Mesothelial cell of epicardium (in vitro differentiated cells): ENCODE measurements around the gene ETHE1. TPM values are rescaled to one million over a fixed set of nuclear protein-coding genes. Genes with fewer than 3 reads are reported as not detected.
A peak's percentile ranks its signal among the peaks of the same experiment; 100 is the strongest.

Source experiments
- DNase-seq, 2 experiments: peaks; one replicate each; pipeline ENCODE4 v3.0.0; 2021; ENCODE audit warnings: low spot score in 2 of 2; ENCODE audit not compliant: unreplicated experiment in 2 of 2
- H3K27ac Mint-ChIP-seq: 2 replicates; pipeline ENCODE4 v1.8.0; 2021; ENCODE audit warnings: mixed read lengths
- H3K27me3 Mint-ChIP-seq: 2 replicates; pipeline ENCODE4 v1.8.0; 2021; ENCODE audit warnings: low read depth, mixed read lengths
- H3K36me3 Mint-ChIP-seq: 2 replicates; pipeline ENCODE4 v1.8.0; 2021; ENCODE audit warnings: mixed read lengths
- H3K4me1 Mint-ChIP-seq: 2 replicates; pipeline ENCODE4 v1.8.0; 2021; ENCODE audit warnings: mixed read lengths
- H3K4me3 Mint-ChIP-seq: 2 replicates; pipeline ENCODE4 v1.8.0; 2021; ENCODE audit warnings: mild to moderate bottlenecking, moderate library complexity, mixed read lengths
- H3K9me3 Mint-ChIP-seq: 2 replicates; pipeline ENCODE4 v1.8.0; 2021; ENCODE audit warnings: mixed read lengths
- total RNA-seq: library from RNA; stranded (reverse); gene quantifications from 3 replicates; pipeline ENCODE4 v1.2.1, GENCODE V29; 2021
- TF ChIP-seq, protein P1 (sequence below): fragments of 200-600 bp; sonication (generic); IDR thresholded peaks from one replicate; pipeline ENCODE4 v1.5.0; 2021; ENCODE audit warnings: antibody characterized with exemption; ENCODE audit not compliant: unreplicated experiment

ETHE1 gene
- total RNA-seq, 1 donor from 2014 or later, result 27.9 TPM

DNA sequence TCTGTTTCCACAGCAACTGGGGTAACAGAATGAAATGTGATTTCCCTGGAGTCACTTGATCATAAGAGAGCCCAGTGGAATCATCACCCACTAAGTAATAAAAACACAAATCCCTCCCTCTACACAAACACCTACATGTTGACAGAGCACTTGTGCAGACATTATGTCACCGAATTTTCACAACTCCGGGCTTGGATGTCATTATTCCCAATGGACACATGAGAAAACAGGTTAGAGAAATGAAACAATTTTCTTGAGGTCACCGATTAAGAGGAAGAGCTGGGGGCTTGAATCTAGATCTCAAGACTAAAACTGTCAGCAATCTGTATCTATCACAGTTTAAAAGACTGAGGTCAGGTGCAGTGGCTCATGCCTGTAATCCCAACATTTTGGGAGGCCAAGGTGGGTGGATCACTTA, 45.2 kb upstream of the ETHE1 start:
- no peak for DNase-seq
- H3K36me3 Mint-ChIP-seq, result peaks cover 6% of the 10 kb centered on the region
- TF ChIP-seq, protein P1, sequence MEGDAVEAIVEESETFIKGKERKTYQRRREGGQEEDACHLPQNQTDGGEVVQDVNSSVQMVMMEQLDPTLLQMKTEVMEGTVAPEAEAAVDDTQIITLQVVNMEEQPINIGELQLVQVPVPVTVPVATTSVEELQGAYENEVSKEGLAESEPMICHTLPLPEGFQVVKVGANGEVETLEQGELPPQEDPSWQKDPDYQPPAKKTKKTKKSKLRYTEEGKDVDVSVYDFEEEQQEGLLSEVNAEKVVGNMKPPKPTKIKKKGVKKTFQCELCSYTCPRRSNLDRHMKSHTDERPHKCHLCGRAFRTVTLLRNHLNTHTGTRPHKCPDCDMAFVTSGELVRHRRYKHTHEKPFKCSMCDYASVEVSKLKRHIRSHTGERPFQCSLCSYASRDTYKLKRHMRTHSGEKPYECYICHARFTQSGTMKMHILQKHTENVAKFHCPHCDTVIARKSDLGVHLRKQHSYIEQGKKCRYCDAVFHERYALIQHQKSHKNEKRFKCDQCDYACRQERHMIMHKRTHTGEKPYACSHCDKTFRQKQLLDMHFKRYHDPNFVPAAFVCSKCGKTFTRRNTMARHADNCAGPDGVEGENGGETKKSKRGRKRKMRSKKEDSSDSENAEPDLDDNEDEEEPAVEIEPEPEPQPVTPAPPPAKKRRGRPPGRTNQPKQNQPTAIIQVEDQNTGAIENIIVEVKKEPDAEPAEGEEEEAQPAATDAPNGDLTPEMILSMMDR, result no peak
- no peak overlapping the region for H3K27ac Mint-ChIP-seq
- no peaks in the 10 kb centered on the region for H3K27me3 Mint-ChIP-seq
- H3K4me1 Mint-ChIP-seq, result peaks cover 12% of the 10 kb centered on the region
- no peak overlapping the region for H3K4me3 Mint-ChIP-seq
- H3K9me3 Mint-ChIP-seq, result no peaks in the 10 kb centered on the region

DNA sequence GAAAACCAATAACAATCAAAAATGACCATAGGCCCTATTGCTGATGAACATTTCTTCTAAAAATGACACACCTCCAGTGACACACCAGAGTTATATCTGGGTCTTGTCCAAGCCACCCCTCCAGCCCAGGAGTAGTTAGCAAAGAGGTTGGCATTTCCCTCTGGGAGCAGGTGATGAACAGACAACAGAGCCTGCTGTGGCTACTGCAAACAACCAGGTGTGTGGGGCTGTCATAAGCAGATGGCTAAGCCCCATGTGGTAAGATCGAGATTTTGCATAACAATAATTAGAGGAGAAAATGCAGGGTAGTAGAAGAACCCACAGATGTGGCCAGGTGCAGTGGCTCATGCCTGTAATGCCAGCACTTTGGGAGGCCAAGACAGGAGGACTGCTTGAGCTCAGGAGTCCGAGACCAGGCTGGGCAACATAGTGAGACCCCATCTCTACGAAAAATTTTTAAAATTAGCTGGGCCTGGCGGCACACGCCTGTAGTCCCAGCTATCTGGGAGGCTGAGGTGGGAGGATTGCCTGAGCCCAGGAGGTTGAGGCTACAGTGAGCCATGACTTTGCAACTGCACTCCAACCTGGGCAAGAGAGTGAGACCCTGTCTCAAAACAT, 43.3 kb upstream of the ETHE1 start:
- H3K27me3 Mint-ChIP-seq, result no peaks in the 10 kb centered on the region
- peaks cover 8% of the 10 kb centered on the region for H3K36me3 Mint-ChIP-seq
- no peaks in the 10 kb centered on the region for H3K9me3 Mint-ChIP-seq
- no peak for DNase-seq
- peak overlapping the region; percentile 56 for H3K27ac Mint-ChIP-seq
- H3K4me1 Mint-ChIP-seq, result peaks cover 6% of the 10 kb centered on the region
- TF ChIP-seq, protein P1, result no peak
- H3K4me3 Mint-ChIP-seq, result no peak overlapping the region

DNA sequence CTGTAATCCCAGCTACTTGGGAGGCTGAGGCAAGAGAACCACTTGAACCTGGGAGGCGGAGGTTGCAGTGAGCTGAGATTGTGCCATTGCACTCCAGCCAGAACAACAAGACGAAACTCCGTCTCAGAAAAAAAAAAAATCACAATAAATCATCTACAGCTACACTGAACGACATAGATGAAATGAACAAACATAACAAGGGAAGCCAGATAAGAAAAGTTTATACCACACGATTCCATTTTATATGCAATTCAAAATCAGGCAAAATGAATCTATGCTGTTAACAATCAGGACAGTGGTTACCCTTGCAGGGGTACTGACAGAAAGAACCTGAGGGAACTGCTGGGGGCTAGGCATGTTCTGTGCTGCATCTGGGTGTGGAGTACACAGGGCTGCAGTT, 42.7 kb upstream of the ETHE1 start:
- Mint-ChIP-seq H3K36me3 (peaks cover 8% of the 10 kb centered on the region), H3K27me3 (no peaks in the 10 kb centered on the region), H3K9me3 (no peaks in the 10 kb centered on the region), H3K27ac (peak overlapping the region; percentile 56), H3K4me3 (no peak overlapping the region), H3K4me1 (no peaks in the 10 kb centered on the region)
- DNase-seq, result no peak
- TF ChIP-seq, protein P1, result no peak

DNA sequence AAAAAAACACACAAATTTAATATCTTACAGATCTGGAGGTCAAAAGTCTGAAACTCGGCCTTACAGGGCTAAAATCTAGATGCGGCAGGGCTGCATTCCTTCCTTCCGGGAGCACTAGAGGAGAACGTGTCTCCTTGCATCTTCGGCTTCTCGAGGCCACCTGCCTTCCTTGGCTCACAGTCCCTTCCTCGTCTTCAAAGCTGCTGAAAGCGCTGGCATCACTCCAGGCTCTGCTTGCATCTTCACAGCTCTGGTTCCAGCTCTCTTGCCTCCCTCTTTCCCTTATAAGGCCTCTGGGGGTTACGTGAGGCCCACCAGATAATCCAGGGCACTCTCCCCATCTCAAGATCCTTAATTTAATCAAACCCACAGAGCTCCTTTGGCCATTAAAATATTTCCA, 37.8 kb upstream of the ETHE1 start:
- Mint-ChIP-seq H3K9me3 (no peaks in the 10 kb centered on the region), H3K36me3 (peaks cover 22% of the 10 kb centered on the region), H3K4me3 (no peak overlapping the region), H3K4me1 (no peaks in the 10 kb centered on the region), H3K27ac (peak overlapping the region; percentile 44), H3K27me3 (no peaks in the 10 kb centered on the region)
- TF ChIP-seq, protein P1, result no peak
- no peak for DNase-seq

DNA sequence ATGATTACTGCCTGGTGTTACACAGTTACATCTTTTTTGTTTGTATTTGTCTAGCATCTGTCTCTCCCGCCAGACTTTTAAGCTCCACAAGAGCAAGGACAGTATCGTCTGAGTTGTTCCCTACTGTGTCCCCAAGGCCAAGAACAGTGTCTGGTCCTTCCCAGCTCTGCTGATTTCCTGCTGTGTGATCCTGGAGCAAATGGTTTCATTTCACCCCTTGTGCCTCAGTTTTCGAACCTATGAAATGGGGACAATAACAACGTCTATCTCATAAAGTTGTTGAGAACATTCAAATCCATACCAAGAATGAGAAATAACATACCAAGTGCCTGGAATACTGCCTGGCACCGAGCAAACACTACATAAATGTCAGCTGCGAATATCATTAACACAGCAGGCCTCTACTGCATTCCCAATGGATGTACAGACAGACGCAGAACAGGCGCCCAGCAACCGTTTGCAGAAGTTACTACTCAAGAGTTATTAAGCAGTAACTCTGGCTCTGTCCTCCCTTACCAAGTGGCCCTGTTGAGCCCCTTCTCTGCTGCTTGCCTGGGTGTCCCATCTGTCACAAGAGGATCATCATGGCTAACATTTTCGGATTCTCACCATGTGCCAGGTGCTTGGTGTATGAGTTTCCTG, 36.9 kb upstream of the ETHE1 start:
- no peak overlapping the region for H3K27ac Mint-ChIP-seq
- DNase-seq, result no peak
- H3K9me3 Mint-ChIP-seq, result no peaks in the 10 kb centered on the region
- H3K4me3 Mint-ChIP-seq, result no peak overlapping the region
- no peaks in the 10 kb centered on the region for H3K27me3 Mint-ChIP-seq
- peaks cover 23% of the 10 kb centered on the region for H3K36me3 Mint-ChIP-seq
- no peaks in the 10 kb centered on the region for H3K4me1 Mint-ChIP-seq
- TF ChIP-seq, protein P1, result no peak
